ENCODE data around the gene DPP9.
A peak's percentile ranks its signal among the peaks of the same experiment; 100 is the strongest.

DNA sequence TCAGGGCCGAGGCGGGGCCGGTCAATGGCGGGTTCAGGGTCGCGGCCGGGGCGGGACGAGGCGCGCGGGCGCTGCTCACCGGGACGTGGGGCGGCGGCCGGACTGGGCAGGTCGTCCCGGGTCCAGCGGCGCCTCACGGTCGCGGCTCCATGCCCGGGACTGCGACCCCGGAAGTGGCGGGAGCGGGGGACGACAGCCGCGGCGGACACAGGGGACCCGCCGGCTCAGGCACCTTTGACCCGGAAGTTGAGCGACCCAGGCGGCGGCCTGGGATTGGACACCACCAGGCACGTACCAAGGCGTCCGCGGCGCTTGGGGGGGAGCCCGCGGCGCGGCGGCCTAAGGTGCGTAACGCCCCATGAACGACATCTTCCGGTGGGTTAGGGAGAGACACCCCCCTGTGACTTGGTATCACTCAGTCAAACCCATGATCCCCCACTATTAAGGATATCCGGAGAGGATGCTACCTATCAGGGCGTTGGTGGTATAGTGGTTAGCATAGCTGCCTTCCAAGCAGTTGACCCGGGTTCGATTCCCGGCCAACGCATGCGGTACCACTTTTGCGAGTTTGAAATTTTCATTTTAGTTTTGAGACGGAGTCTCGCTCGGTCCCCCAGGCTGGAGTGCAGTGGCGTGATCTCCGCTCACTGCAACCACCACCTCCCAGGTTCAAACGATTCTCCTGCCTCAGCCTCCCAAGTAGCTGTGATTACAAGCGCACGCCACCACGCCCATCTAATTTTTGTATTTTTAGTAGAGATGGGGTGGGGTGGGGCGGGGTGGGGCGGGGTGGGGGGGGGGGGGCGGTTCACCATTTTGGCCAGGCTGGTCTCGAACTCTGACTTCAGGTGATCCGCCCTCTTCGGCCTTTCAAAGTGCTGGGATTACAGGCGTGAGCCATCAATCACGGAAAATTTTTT, at the start of gene DPP9:
- TF ChIP-seq CEBPB (IDR thresholded peaks at IDR 0.05; ENCODE audit: low read depth, low read length) (no peak), CTCF (conservative IDR thresholded peaks at IDR 0.05; ENCODE audit: low read depth, low read length) (peak; percentile 43)

All from IMR-90 (cell line).